HG03139 (cell line): ENCODE measurements around the gene CABP4.
"Not testable (repeated sequence)": the region's sequence is repeated elsewhere in the genome, so short reads cannot be mapped to it uniquely, and the experiment has no call there.

Source experiments
- ATAC-seq: cut with Tn5 transposase; IDR thresholded peaks from one replicate; pipeline ENCODE4 v1.9.1; 2021; ENCODE audit not compliant: unreplicated experiment

Gene CABP4

DNA sequence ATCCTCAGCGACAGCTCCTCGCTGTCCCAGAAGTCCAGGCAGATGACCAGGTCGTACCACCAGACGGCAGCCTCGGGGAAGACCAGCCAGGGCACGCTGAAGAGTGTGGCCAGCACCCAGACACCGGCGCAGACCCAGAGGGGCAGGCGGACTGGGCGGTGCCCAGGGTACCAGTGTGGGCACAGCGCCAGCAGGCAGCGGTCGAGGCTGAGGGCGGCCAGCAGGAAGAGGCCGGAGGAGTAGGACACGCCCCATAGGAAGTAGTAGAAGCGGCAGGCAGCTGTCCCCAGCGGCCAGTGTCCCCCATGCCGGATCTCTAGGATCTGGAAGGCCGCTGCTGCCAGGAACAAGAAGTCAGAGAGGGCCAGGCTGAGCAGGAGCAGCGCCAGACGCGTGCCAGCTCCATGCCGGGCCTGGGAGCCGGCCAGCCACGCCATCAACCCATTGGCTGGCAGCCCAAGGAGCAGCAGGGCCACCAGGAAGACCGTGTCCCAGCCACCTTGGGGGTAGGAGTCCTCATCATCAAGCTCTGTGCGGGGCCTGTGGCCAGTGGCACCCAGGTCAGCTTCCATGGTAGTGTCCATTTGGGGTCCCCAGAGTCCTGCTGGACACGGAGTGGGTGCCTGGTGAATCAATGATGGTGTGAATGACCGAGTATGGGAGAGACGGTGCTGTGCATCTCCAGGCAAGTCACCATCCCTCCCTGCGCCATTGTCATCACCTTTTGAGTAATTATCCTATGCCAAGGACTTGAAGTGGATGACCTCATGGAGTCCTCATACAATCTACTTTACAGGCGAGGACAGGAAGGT, 2.8 kb upstream of the CABP4 start, which contains the start of gene GPR152:
Gene GPR152 (minus strand): TSS at position 589 of the 812 bp plus-strand sequence. CDS start 5 bp downstream, at position 584.
- ATAC-seq, result no peak

- no peak for ATAC-seq
Observed at GRCh38 chr11:67453816-67454732, 1.1 kb upstream of the CABP4 start.

DNA sequence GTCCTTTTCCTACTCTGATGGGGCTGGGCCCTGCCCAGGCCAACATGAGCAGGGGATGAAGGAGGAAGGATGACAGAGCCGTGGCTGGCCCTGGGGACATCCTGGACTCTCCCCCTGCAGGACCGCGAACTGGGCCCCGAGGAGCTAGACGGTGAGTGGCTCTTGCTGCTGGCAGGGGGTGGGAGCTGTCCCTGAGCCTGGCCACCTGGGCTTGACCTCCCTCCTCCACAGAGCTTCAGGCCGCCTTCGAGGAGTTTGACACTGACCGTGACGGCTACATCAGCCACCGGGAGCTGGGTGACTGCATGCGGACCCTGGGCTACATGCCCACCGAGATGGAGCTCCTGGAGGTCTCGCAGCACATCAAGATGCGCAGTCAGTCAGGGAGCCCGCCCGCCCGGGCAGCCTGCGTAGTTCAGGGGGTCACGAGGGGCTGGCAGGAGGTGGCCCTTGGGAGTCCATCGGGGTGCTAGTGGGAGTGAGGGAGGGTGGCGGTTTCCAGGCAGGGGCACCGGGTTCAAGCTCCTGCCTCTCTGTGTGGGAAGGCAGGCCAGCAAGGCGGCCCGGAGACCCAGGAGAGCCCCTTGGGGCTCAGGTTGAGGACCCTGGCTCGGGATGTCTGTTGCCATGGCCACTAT, 1.0 kb downstream of the CABP4 start:
- ATAC-seq, result no peak

- ATAC-seq, result no peak
Observed at GRCh38 chr11:67457453-67457852, 2.3 kb downstream of the CABP4 start.

- no peak for ATAC-seq
Observed at GRCh38 chr11:67458266-67458665, 3.1 kb downstream of the CABP4 start.

DNA sequence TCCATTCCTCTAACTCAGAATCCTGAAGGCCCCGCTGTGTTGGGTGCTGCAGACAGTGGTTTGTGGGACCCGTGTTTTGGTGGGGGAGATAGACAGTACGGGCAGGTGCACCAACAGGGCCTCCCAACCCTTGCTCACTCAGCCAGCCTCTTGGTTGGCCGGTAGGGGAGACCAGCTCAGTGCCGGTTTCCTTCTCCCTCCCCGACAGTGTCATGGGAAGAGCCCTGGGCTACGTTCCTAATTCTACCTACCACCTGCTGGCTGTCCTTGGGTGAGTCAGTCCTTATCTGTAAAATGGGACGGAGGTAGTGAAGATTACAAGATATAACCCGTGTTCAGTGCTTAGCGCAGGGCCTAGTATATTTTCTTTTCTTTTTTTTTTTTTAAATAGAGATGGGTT, 8.0 kb downstream of the CABP4 start:
- ATAC-seq, result no peak

GRCh38 chr11:67463680-67464410, 8.7 kb downstream of the CABP4 start:
- no peak for ATAC-seq

- peak; percentile 43 for ATAC-seq
Observed at GRCh38 chr11:67464411-67465188, 9.4 kb downstream of the CABP4 start.

- no peak for ATAC-seq
Observed at GRCh38 chr11:67465189-67465510, 10.0 kb downstream of the CABP4 start.

DNA sequence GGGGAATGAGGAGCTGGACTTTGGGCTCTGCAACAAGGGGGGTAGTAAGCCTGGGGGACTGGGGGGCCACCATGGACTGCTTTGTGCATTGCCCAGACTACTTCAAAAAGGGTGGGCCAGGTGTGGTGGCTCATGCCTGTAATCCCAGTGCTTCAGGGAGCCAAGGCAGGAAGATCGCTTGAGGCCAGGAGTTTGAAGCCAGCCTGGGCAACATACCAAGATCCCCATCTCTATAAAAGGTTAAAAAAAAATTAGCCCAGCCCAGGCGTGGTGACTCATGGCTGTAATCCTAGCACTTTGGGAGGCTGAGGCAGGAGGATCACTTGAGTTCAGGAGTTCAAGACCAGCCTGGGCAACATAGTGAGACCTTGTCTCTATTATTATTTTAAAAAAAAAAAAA, 10.4 kb downstream of the CABP4 start:
- not testable (repeated sequence) for ATAC-seq

GRCh38 chr11:67466367-67466766, 11.2 kb downstream of the CABP4 start:
- ATAC-seq, result no peak

DNA sequence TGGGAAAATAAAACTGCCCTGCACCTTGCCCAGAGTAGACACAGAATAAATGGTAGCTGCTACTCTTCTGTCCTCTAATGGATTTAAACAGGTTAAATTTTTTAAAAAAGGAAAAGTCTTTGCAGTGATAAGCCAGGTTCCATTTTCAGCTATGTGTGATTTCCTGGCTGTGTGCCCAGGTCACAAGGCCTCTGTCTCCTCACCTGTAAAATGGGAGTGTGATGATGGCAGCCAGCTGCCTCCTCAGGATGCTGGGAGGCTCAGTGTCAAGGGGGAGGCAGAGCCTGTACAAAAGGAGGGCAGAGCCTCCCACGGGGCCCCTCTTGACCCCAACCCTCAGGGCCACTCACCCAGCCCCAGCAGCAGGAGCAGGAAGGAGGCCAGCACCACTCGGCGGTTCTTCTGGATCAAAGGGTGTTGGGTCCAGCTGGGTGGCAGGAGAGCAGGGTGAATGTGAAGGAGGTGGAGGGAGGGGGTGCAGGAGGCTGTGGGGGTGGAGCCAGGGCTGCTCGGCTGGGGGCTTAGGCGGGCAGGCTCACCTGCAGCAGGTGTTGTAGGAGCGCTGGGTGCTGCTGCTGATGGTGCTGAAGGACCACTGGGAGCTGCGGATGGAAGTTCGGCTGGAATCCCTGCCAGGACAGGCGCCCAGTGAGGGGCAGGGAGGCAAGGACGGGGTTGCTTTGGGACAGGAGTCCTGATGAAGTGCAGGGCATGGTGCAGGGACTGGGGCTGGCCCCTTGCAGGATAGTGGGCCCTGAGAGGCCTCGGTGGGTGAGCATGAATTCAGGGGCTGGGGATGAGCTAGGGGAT, 12.0 kb downstream of the CABP4 start:
- ATAC-seq, result no peak

DNA sequence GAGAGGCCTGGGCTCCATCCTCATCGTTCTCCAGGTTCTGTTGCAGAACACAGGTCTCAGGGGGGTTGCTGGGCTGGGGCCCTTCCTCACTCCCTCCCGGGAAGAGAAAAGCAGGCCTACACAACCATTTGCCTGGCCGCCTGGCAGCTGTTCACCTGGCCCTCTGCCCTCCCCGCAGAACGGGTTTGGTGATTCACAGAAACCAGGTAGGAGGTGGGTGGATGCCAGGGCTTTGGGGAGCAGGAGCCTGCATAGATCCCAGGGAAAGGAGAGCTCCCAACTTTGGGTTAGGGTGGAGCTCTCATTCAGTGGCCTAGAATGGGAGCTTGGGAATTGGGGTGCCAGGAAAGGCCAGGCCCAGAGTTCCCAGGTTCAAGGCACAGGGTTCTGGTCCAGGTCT, 12.9 kb downstream of the CABP4 start:
- no peak for ATAC-seq

- no peak for ATAC-seq
Observed at GRCh38 chr11:67468456-67468758, 13.3 kb downstream of the CABP4 start.

DNA sequence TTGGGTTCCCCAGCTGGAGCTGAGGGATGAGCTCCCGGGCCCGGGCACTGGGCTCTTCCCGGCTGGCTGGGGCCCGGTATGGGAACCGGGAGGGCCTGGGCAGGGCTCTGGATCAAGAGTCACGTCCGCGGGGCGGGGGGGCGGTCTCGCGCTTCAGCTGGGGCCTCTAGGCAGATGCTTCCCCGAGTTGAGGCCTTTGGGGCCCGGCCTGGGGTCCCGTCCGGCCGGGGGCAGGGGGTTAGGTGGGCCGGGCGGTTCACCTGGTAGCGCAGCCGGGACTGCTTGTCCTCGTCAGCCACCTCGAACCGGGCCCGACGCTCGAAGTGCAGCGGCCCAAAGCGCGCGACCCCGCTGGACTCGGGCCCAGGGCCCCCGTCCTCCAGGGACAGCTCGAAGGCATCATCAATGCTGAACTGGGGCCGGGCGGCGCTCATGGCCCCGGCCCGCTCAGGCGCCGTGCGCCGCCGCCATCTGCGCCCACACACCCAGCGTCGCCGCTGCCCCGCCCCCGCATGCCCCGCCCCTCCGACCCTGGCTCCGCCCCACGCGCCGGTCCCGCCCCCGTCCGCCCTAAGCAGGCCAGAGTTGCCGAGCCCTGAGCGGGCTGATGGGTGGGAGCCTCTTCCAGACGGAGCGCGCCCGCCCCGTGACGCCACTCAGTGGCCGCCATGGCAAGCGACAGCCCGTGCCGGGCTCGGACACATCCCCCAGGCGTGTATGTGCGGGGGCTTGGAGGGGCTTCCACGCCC, 13.8 kb downstream of the CABP4 start, which contains the start of gene TMEM134:
Gene TMEM134 (minus strand): TSS at position 493 of the 749 bp plus-strand sequence. CDS start 59 bp downstream, at position 434.
- ATAC-seq, result peak; percentile 54

DNA sequence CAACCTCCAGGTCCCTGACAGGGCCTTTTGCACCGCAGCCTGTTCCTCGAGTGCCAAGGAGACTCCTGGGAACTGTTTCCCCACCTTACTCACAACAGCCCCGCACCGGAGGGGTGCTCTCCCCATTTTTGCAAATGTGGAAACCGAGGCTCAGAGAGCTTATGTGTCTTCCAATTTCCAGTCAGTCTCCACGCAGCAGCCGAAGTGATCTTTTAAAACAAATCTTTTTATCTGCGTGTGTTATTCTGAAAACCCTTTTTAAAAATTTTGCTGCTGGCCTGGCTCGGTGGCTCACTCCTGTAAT, 14.3 kb downstream of the CABP4 start:
- ATAC-seq, result no peak

GRCh38 chr11:67470337-67471002, 15.3 kb downstream of the CABP4 start:
- no peak for ATAC-seq

GRCh38 chr11:67472882-67473281, 17.7 kb downstream of the CABP4 start:
- ATAC-seq, result no peak
